ENCODE measurements around the gene ZNF761.
"Not testable (repeated sequence)": the region's sequence is repeated elsewhere in the genome, so short reads cannot be mapped to it uniquely, and the experiment has no call there.

The ZNF761 gene

GRCh38 chr19:53485046-53486004 is 53.5 kb downstream of the ZNF761 start:
- no peak overlapping the region for H3K4me3 ChIP-seq (ENCODE audit: low read depth in 1 of 2, low read length in 2 of 2)

GRCh38 chr19:53492153-53492552 is 60.4 kb downstream of the ZNF761 start:
- Histone ChIP-seq H3K4me1 (ENCODE audit: control insufficient read depth in 1 of 2, insufficient read depth in 2 of 2, low read length in 2 of 2) (no peaks in the 10 kb centered on the region), H3K9me3 (ENCODE audit: control insufficient read depth in 1 of 2, low read length in 2 of 2) (peaks cover 21 to 34% of the 10 kb centered on the region in 2 donors), H3K27me3 (ENCODE audit: low read depth, low read length) (no peaks in the 10 kb centered on the region), H3K27ac (ENCODE audit: low read length) (no peak overlapping the region), H3K36me3 (ENCODE audit: control insufficient read depth in 1 of 2, insufficient read depth in 2 of 2, low read length in 2 of 2) (peaks cover 17 to 47% of the 10 kb centered on the region in 2 donors), H3K4me3 (ENCODE audit: low read depth in 1 of 2, low read length in 2 of 2) (no peak overlapping the region)

More at GRCh38 chr19:53485046-53486004, 53.5 kb downstream of the ZNF761 start:
- peaks cover 15 to 19% of the 10 kb centered on the region in 2 donors for H3K9me3 ChIP-seq (ENCODE audit: control insufficient read depth in 1 of 2, low read length in 2 of 2)
- H3K4me1 ChIP-seq (ENCODE audit: control insufficient read depth in 1 of 2, insufficient read depth in 2 of 2, low read length in 2 of 2) = no peaks in the 10 kb centered on the region
- H3K36me3 ChIP-seq (ENCODE audit: control insufficient read depth in 1 of 2, insufficient read depth in 2 of 2, low read length in 2 of 2) = peaks cover 7 to 60% of the 10 kb centered on the region in 2 donors
- H3K27me3 ChIP-seq (ENCODE audit: low read depth, low read length) = no peaks in the 10 kb centered on the region
- H3K27ac ChIP-seq (ENCODE audit: low read length) = no peak overlapping the region

- H3K9me3 ChIP-seq (ENCODE audit: control insufficient read depth in 1 of 2, low read length in 2 of 2) = peaks cover 2 to 18% of the 10 kb centered on the region in 2 donors
- not testable (repeated sequence) for H3K27ac ChIP-seq (ENCODE audit: low read length); H3K27me3 ChIP-seq (ENCODE audit: low read depth, low read length); H3K36me3 ChIP-seq (ENCODE audit: control insufficient read depth in 1 of 2, insufficient read depth in 2 of 2, low read length in 2 of 2); H3K4me1 ChIP-seq (ENCODE audit: control insufficient read depth in 1 of 2, insufficient read depth in 2 of 2, low read length in 2 of 2); H3K4me3 ChIP-seq (ENCODE audit: low read depth in 1 of 2, low read length in 2 of 2)
These were observed 65.7 kb downstream of the ZNF761 start for GRCh38 chr19:53497311-53498023.

- not testable (repeated sequence) for H3K36me3 ChIP-seq (ENCODE audit: control insufficient read depth in 1 of 2, insufficient read depth in 2 of 2, low read length in 2 of 2); H3K27ac ChIP-seq (ENCODE audit: low read length); H3K4me3 ChIP-seq (ENCODE audit: low read depth in 1 of 2, low read length in 2 of 2); H3K4me1 ChIP-seq (ENCODE audit: control insufficient read depth in 1 of 2, insufficient read depth in 2 of 2, low read length in 2 of 2); H3K27me3 ChIP-seq (ENCODE audit: low read depth, low read length)
- H3K9me3 ChIP-seq (ENCODE audit: control insufficient read depth in 1 of 2, low read length in 2 of 2) = peaks cover 0 to 12% of the 10 kb centered on the region in 2 donors
These were observed 66.2 kb downstream of the ZNF761 start for GRCh38 chr19:53498024-53498395.

- H3K9me3 ChIP-seq (ENCODE audit: control insufficient read depth in 1 of 2, low read length in 2 of 2); H3K4me3 ChIP-seq (ENCODE audit: low read depth in 1 of 2, low read length in 2 of 2); H3K36me3 ChIP-seq (ENCODE audit: control insufficient read depth in 1 of 2, insufficient read depth in 2 of 2, low read length in 2 of 2); H3K27ac ChIP-seq (ENCODE audit: low read length); H3K27me3 ChIP-seq (ENCODE audit: low read depth, low read length); H3K4me1 ChIP-seq (ENCODE audit: control insufficient read depth in 1 of 2, insufficient read depth in 2 of 2, low read length in 2 of 2): not testable (repeated sequence)
These were observed 71.4 kb downstream of the ZNF761 start for GRCh38 chr19:53503151-53503550.

- not testable (repeated sequence) for H3K4me3 ChIP-seq (ENCODE audit: low read depth in 1 of 2, low read length in 2 of 2); H3K9me3 ChIP-seq (ENCODE audit: control insufficient read depth in 1 of 2, low read length in 2 of 2); H3K27ac ChIP-seq (ENCODE audit: low read length); H3K27me3 ChIP-seq (ENCODE audit: low read depth, low read length); H3K4me1 ChIP-seq (ENCODE audit: control insufficient read depth in 1 of 2, insufficient read depth in 2 of 2, low read length in 2 of 2); H3K36me3 ChIP-seq (ENCODE audit: control insufficient read depth in 1 of 2, insufficient read depth in 2 of 2, low read length in 2 of 2)
These were observed 72.0 kb downstream of the ZNF761 start for GRCh38 chr19:53503671-53504364.

DNA sequence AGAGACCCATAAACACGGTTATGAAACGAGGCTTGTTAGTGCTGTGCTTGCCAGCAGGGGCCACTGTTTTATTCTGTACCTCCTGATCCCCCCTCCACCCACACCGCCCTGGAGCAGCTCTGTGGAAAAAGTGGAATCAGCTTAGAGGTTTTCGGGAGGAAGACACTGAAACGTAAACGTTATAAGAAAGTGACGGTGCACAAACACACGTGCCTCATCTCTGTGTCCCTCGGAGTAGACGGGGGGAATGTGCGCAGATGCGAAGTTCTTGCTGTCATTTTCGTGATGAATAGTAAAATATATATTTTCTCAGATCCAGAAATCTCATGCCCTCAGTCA is 72.5 kb downstream of the ZNF761 start:
- H3K27ac ChIP-seq (ENCODE audit: low read length); H3K9me3 ChIP-seq (ENCODE audit: control insufficient read depth in 1 of 2, low read length in 2 of 2); H3K36me3 ChIP-seq (ENCODE audit: control insufficient read depth in 1 of 2, insufficient read depth in 2 of 2, low read length in 2 of 2); H3K4me1 ChIP-seq (ENCODE audit: control insufficient read depth in 1 of 2, insufficient read depth in 2 of 2, low read length in 2 of 2); H3K27me3 ChIP-seq (ENCODE audit: low read depth, low read length): not testable (repeated sequence)
- H3K4me3 ChIP-seq (ENCODE audit: low read depth in 1 of 2, low read length in 2 of 2) = peak overlapping the region in 1 of 2 donors; percentile 42

- H3K27ac ChIP-seq (ENCODE audit: low read length) = no peak overlapping the region
- H3K4me3 ChIP-seq (ENCODE audit: low read depth in 1 of 2, low read length in 2 of 2) = peak overlapping the region in 1 of 2 donors; percentile 42
- no peaks in the 10 kb centered on the region for H3K27me3 ChIP-seq (ENCODE audit: low read depth, low read length)
- no peaks in the 10 kb centered on the region for H3K4me1 ChIP-seq (ENCODE audit: control insufficient read depth in 1 of 2, insufficient read depth in 2 of 2, low read length in 2 of 2)
- no peaks in the 10 kb centered on the region for H3K36me3 ChIP-seq (ENCODE audit: control insufficient read depth in 1 of 2, insufficient read depth in 2 of 2, low read length in 2 of 2)
- H3K9me3 ChIP-seq (ENCODE audit: control insufficient read depth in 1 of 2, low read length in 2 of 2) = no peaks in the 10 kb centered on the region
These were observed 73.1 kb downstream of the ZNF761 start for GRCh38 chr19:53504885-53505284.

DNA sequence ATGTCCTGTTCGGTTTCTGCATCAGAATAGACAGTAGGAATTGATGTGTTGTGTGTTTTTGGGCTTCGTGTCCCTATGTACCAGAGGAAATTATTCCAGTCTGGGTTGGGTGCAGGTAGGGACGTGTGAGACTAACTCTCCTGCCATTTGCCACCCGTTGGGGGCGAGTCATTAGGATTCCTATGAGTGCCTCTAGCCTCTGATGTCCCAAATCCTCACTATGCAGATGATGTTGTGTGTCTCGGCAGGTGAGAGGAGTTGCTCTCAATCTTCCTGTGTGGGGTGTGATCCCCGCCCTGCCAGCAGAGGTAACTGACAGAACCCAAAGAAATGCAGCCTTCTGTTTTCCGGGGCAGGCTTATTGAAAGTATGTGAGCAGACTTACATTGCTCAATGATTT is 74.9 kb downstream of the ZNF761 start:
- Histone ChIP-seq H3K9me3 (ENCODE audit: control insufficient read depth in 1 of 2, low read length in 2 of 2) (no peaks in the 10 kb centered on the region), H3K27me3 (ENCODE audit: low read depth, low read length) (no peaks in the 10 kb centered on the region), H3K4me1 (ENCODE audit: control insufficient read depth in 1 of 2, insufficient read depth in 2 of 2, low read length in 2 of 2) (no peaks in the 10 kb centered on the region), H3K36me3 (ENCODE audit: control insufficient read depth in 1 of 2, insufficient read depth in 2 of 2, low read length in 2 of 2) (no peaks in the 10 kb centered on the region), H3K27ac (ENCODE audit: low read length) (no peak overlapping the region), H3K4me3 (ENCODE audit: low read depth in 1 of 2, low read length in 2 of 2) (no peak overlapping the region)
